ENCODE results near the gene CR2. TPM values are rescaled to one million over a fixed set of nuclear protein-coding genes. Genes with fewer than 3 reads are reported as not detected.
"Not testable (repeated sequence)": the region's sequence is repeated elsewhere in the genome, so short reads cannot be mapped to it uniquely, and the experiment has no call there.

The CR2 gene
- total RNA-seq: 0.05 TPM in 1 of 2 replicates, not detected in the other

- intact Hi-C loops (cut with micrococcal nuclease): no loop called here
These were observed at the start of gene CR2 for GRCh38 chr1:207454046-207454964. Gene CR2, plus strand, starts transcription at chr1:207454328. Its CDS starts 91 bp downstream, at chr1:207454419.

- intact Hi-C loops (cut with micrococcal nuclease): loop anchor here (1.0 to 10.0 kb wide), 7 partner anchors 68 to 355 kb away; partner anchors contain the start of gene CD55
These were observed 49.1 kb upstream of the CR2 start for GRCh38 chr1:207404849-207405525.

GRCh38 chr1:207405814-207406213, 48.3 kb upstream of the CR2 start:
- intact Hi-C loops (cut with micrococcal nuclease): loop anchor here (1.0 to 10.0 kb wide), 7 partner anchors 69 to 356 kb away; partner anchors contain the start of gene CD55

GRCh38 chr1:207407655-207408260, 46.4 kb upstream of the CR2 start:
- intact Hi-C loops (cut with micrococcal nuclease): loop anchor here (5.0 to 10.0 kb wide), 2 partner anchors 70 to 163 kb away; no protein-coding TSS in a partner anchor

- intact Hi-C loops (cut with micrococcal nuclease): no loop called here
These were observed 41.3 kb upstream of the CR2 start for GRCh38 chr1:207412845-207413244.

- intact Hi-C loops (cut with micrococcal nuclease): no loop called here
These were observed 39.5 kb upstream of the CR2 start for GRCh38 chr1:207414606-207415108.

- intact Hi-C loops (cut with micrococcal nuclease): no loop called here
These were observed 37.1 kb upstream of the CR2 start for GRCh38 chr1:207417076-207417475.

GRCh38 chr1:207418351-207418750, 35.8 kb upstream of the CR2 start:
- intact Hi-C loops (cut with micrococcal nuclease): no loop called here

GRCh38 chr1:207420109-207420508, 34.0 kb upstream of the CR2 start:
- intact Hi-C loops (cut with micrococcal nuclease): no loop called here

- intact Hi-C loops (cut with micrococcal nuclease): no loop called here
These were observed 33.0 kb upstream of the CR2 start for GRCh38 chr1:207421078-207421477.

GRCh38 chr1:207423560-207424292, 30.4 kb upstream of the CR2 start:
- intact Hi-C loops (cut with micrococcal nuclease): no loop called here

GRCh38 chr1:207424570-207425131, 29.5 kb upstream of the CR2 start:
- intact Hi-C loops (cut with micrococcal nuclease): no loop called here

GRCh38 chr1:207427832-207428585, 26.1 kb upstream of the CR2 start:
- intact Hi-C loops (cut with micrococcal nuclease): no loop called here

- intact Hi-C loops (cut with micrococcal nuclease): no loop called here
These were observed 25.3 kb upstream of the CR2 start for GRCh38 chr1:207428783-207429182.

GRCh38 chr1:207429963-207430362, 24.2 kb upstream of the CR2 start:
- intact Hi-C loops (cut with micrococcal nuclease): no loop called here

GRCh38 chr1:207430602-207431001, 23.5 kb upstream of the CR2 start:
- intact Hi-C loops (cut with micrococcal nuclease): no loop called here

- intact Hi-C loops (cut with micrococcal nuclease): no loop called here
These were observed 22.6 kb upstream of the CR2 start for GRCh38 chr1:207431508-207431907.

- intact Hi-C loops (cut with micrococcal nuclease): no loop called here
These were observed 20.7 kb upstream of the CR2 start for GRCh38 chr1:207433435-207433834.

GRCh38 chr1:207436746-207437145, 17.4 kb upstream of the CR2 start:
- intact Hi-C loops (cut with micrococcal nuclease): not testable (repeated sequence)

- intact Hi-C loops (cut with micrococcal nuclease): no loop called here
These were observed 13.5 kb upstream of the CR2 start for GRCh38 chr1:207440626-207441025.
